ENCODE results near the gene CDYL.

The CDYL gene

GRCh38 chr6:4774296-4774695 is 1.9 kb upstream of the CDYL start:
- DNase-seq (ENCODE audit: low read depth), result no peak

GRCh38 chr6:4774715-4775493 is 1.3 kb upstream of the CDYL start:
- DNase-seq (ENCODE audit: low read depth), result peak; percentile 17

GRCh38 chr6:4775494-4776130 is 592 bp upstream of the CDYL start:
- DNase-seq (ENCODE audit: low read depth), result peak; percentile 76

GRCh38 chr6:4776493-4777393 is 539 bp downstream of the CDYL start:
- DNase-seq (ENCODE audit: low read depth), result peak; percentile 66

- no peak for DNase-seq (ENCODE audit: low read depth)
Measured at GRCh38 chr6:4777394-4777935, 1.3 kb downstream of the CDYL start.

- peak; percentile 41 for DNase-seq (ENCODE audit: low read depth)
Measured at GRCh38 chr6:4778086-4778485, 1.9 kb downstream of the CDYL start.

- peak; percentile 77 for DNase-seq (ENCODE audit: low read depth)
Measured at GRCh38 chr6:4780360-4780812, 4.2 kb downstream of the CDYL start.

- no peak for DNase-seq (ENCODE audit: low read depth)
Measured at GRCh38 chr6:4781426-4781825, 5.2 kb downstream of the CDYL start.

GRCh38 chr6:4781967-4782575 is 5.9 kb downstream of the CDYL start:
- DNase-seq (ENCODE audit: low read depth), result no peak

GRCh38 chr6:4786996-4787395 is 10.8 kb downstream of the CDYL start:
- no peak for DNase-seq (ENCODE audit: low read depth)

- no peak for DNase-seq (ENCODE audit: low read depth)
Measured at GRCh38 chr6:4788482-4788881, 12.3 kb downstream of the CDYL start.

- no peak for DNase-seq (ENCODE audit: low read depth)
Measured at GRCh38 chr6:4788953-4789584, 12.9 kb downstream of the CDYL start.

- no peak for DNase-seq (ENCODE audit: low read depth)
Measured at GRCh38 chr6:4790158-4790899, 14.1 kb downstream of the CDYL start.

GRCh38 chr6:4794140-4794707 is 18.0 kb downstream of the CDYL start:
- DNase-seq (ENCODE audit: low read depth), result no peak

GRCh38 chr6:4797587-4797986 is 21.4 kb downstream of the CDYL start:
- peak; percentile 52 for DNase-seq (ENCODE audit: low read depth)

- no peak for DNase-seq (ENCODE audit: low read depth)
Measured at GRCh38 chr6:4799912-4800311, 23.7 kb downstream of the CDYL start.

- no peak for DNase-seq (ENCODE audit: low read depth)
Measured at GRCh38 chr6:4800662-4801061, 24.5 kb downstream of the CDYL start.

- DNase-seq (ENCODE audit: low read depth), result no peak
Measured at GRCh38 chr6:4801491-4802110, 25.4 kb downstream of the CDYL start.

GRCh38 chr6:4802312-4802935 is 26.2 kb downstream of the CDYL start:
- no peak for DNase-seq (ENCODE audit: low read depth)
